H1 (cell line): ENCODE data around the gene TEAD2. TPM values are rescaled to one million over a fixed set of nuclear protein-coding genes. Genes with fewer than 3 reads are reported as not detected.

ENCODE experiments used
- CTCF ChIA-PET: fragments of 300-600 bp; sonication (Branson Sonifier 250); formaldehyde crosslinking; loops from one replicate; lab custom pipeline; 2021; ENCODE audit not compliant: partially characterized antibody; lab: Charles Lee
- POLR2A ChIA-PET: fragments of 300-600 bp; sonication (Branson Sonifier 250); formaldehyde crosslinking; loops from one replicate; lab custom pipeline; 2021; ENCODE audit warnings: inconsistent platforms; ENCODE audit not compliant: partially characterized antibody; lab: Charles Lee
- DNase-seq, 2 experiments: peaks; one replicate each; pipeline versions ENCODE4 v3.0.0 to v3.0.0-alpha.2; 2010 to 2022; ENCODE audit warnings: low spot score in 2 of 2, low read depth in 1 of 2, mixed read lengths in 1 of 2
- FAIRE-seq: peaks from 2 replicates; lab custom pipeline; 2011; peaks lifted over from hg19 to GRCh38; lab: Jason Lieb, UNC
- H2AFZ ChIP-seq: 2 replicates; pipeline ENCODE4 v1.8.1; 2012; ENCODE audit warnings: low read length, inconsistent platforms
- H2AK5ac ChIP-seq: 2 replicates; pipeline ENCODE4 v1.6.1; 2013; ENCODE audit warnings: low read depth, low read length
- H2BK120ac ChIP-seq: replicated peaks from 2 replicates; pipeline ENCODE3; 2013; ENCODE audit warnings: low read depth, low read length, inconsistent platforms
- H2BK12ac ChIP-seq: 2 replicates; pipeline ENCODE4 v1.6.1; 2013; ENCODE audit warnings: low read depth, low read length
- H2BK15ac ChIP-seq: 2 replicates; pipeline ENCODE4 v1.6.1; 2013; ENCODE audit warnings: low read length
- H2BK20ac ChIP-seq: 2 replicates; pipeline ENCODE4 v1.6.1; 2013; ENCODE audit warnings: low read length
- H2BK5ac ChIP-seq: 2 replicates; pipeline ENCODE4 v1.6.1; 2013; ENCODE audit warnings: low read depth, low read length
- H3K14ac ChIP-seq: 2 replicates; pipeline ENCODE4 v1.6.1; 2013; ENCODE audit warnings: inconsistent platforms; ENCODE audit not compliant: insufficient read length
- H3K18ac ChIP-seq: 2 replicates; pipeline ENCODE4 v1.6.1; 2013; ENCODE audit warnings: low read length; ENCODE audit errors: extremely low read depth
- H3K23ac ChIP-seq: 2 replicates; pipeline ENCODE4 v1.6.1; 2013; ENCODE audit warnings: inconsistent platforms; ENCODE audit not compliant: insufficient read length
- H3K23me2 ChIP-seq: 2 replicates; pipeline ENCODE4 v1.6.1; 2013; ENCODE audit warnings: low read depth, low read length
- H3K27ac ChIP-seq: 2 replicates; pipeline ENCODE4 v1.6.1; 2011; ENCODE audit warnings: low read depth, low read length, inconsistent platforms
- H3K27me3 ChIP-seq, 4 experiments: replicated peaks in 1 of 4; 1 replicate in 1 of 4; 2 replicates in 3 of 4; pipeline versions ENCODE4 v1.6.1 to v1.8.1; 2011 to 2013; ENCODE audit warnings: low read length in 3 of 4, mild to moderate bottlenecking in 3 of 4, inconsistent platforms in 2 of 4, mixed read lengths in 2 of 4, moderate library complexity in 1 of 4; ENCODE audit not compliant: control insufficient read depth in 3 of 4, insufficient read depth in 3 of 4; ENCODE audit errors: extremely low read depth in 1 of 4
- H3K36me3 ChIP-seq, 4 experiments: 2 replicates each; pipeline versions ENCODE4 v1.6.1 to v1.8.1; 2011 to 2013; ENCODE audit warnings: mild to moderate bottlenecking in 4 of 4, low read length in 3 of 4, moderate library complexity in 2 of 4, control low read depth in 1 of 4, inconsistent platforms in 1 of 4; ENCODE audit not compliant: insufficient read depth in 4 of 4, control insufficient read depth in 2 of 4
- H3K4ac ChIP-seq: replicated peaks from 2 replicates; pipeline ENCODE3; 2013; ENCODE audit warnings: low read length, low read depth, mixed read lengths, inconsistent platforms; ENCODE audit not compliant: insufficient read length
- H3K4me1 ChIP-seq, 4 experiments: replicated peaks in 1 of 4; 1 replicate in 1 of 4; 2 replicates in 3 of 4; pipeline versions ENCODE4 v1.6.1 to v1.8.1; 2011 to 2013; ENCODE audit warnings: low read length in 3 of 4, inconsistent platforms in 2 of 4, mixed read lengths in 1 of 4; ENCODE audit not compliant: insufficient read depth in 4 of 4, control insufficient read depth in 3 of 4
- H3K4me2 ChIP-seq, 2 experiments: 2 replicates each; pipeline versions ENCODE4 v1.6.1 to v1.8.1; 2011 to 2013; ENCODE audit warnings: low read depth in 2 of 2, low read length in 2 of 2, control low read depth in 1 of 2, inconsistent platforms in 1 of 2, mild to moderate bottlenecking in 1 of 2; ENCODE audit not compliant: insufficient read depth in 1 of 2
- H3K4me3 ChIP-seq, 4 experiments: fragments of 200-600, 300-600 bp in 1 of 4; sonication (generic), shearing (Covaris generic), sonication (Bioruptor Twin) in 1 of 4; 2 replicates each; pipeline versions ENCODE4 v1.5.1 to v1.8.1; 2011 to 2016; ENCODE audit warnings: low read length in 4 of 4, low read depth in 3 of 4, control low read depth in 2 of 4, inconsistent platforms in 2 of 4, mild to moderate bottlenecking in 2 of 4, mixed read lengths in 1 of 4, moderate library complexity in 1 of 4; ENCODE audit not compliant: insufficient read depth in 2 of 4; ENCODE audit errors: extremely low read depth in 1 of 4
- H3K56ac ChIP-seq: replicated peaks from 2 replicates; pipeline ENCODE3; 2013; ENCODE audit warnings: low read depth, mild to moderate bottlenecking, mixed read lengths, low read length, inconsistent platforms; ENCODE audit not compliant: insufficient read length
- H3K79me1 ChIP-seq: 2 replicates; pipeline ENCODE4 v1.6.1; 2013; ENCODE audit warnings: low read depth, low read length, control low read depth
- H3K79me2 ChIP-seq, 2 experiments: 2 replicates each; pipeline versions ENCODE4 v1.6.1 to v1.8.1; 2012 to 2013; ENCODE audit warnings: low read length in 2 of 2, mild to moderate bottlenecking in 2 of 2, inconsistent platforms in 1 of 2; ENCODE audit not compliant: insufficient read depth in 2 of 2, control insufficient read depth in 1 of 2
- H3K9ac ChIP-seq, 4 experiments: replicated peaks in 1 of 4; 1 replicate in 1 of 4; 2 replicates in 3 of 4; pipeline versions ENCODE4 v1.6.1 to v1.8.1; 2011 to 2013; ENCODE audit warnings: low read depth in 3 of 4, low read length in 3 of 4, control low read depth in 2 of 4, mild to moderate bottlenecking in 2 of 4, moderate library complexity in 2 of 4, inconsistent platforms in 1 of 4; ENCODE audit errors: extremely low read depth in 1 of 4
- H3K9me3 ChIP-seq, 2 experiments: 2 replicates each; pipeline versions ENCODE4 v1.6.1 to v1.8.1; 2012 to 2013; ENCODE audit warnings: mild to moderate bottlenecking in 2 of 2, moderate library complexity in 2 of 2, control low read depth in 1 of 2, inconsistent platforms in 1 of 2, low read depth in 1 of 2, low read length in 1 of 2, mixed read lengths in 1 of 2; ENCODE audit not compliant: insufficient read depth in 2 of 2
- H4K20me1 ChIP-seq, 2 experiments: replicated peaks in 1 of 2; 2 replicates each; pipeline versions ENCODE3 to v1.8.1; 2011 to 2013; ENCODE audit warnings: inconsistent platforms in 2 of 2, low read length in 2 of 2, mild to moderate bottlenecking in 1 of 2; ENCODE audit not compliant: insufficient read depth in 2 of 2, control insufficient read depth in 1 of 2
- H4K5ac ChIP-seq: 2 replicates; pipeline ENCODE4 v1.6.1; 2013; ENCODE audit warnings: low read length, low read depth, mixed read lengths, inconsistent platforms; ENCODE audit not compliant: insufficient read length
- H4K8ac ChIP-seq: 2 replicates; pipeline ENCODE4 v1.8.0; 2013; ENCODE audit warnings: mild to moderate bottlenecking, moderate library complexity, low read length, inconsistent platforms; ENCODE audit not compliant: insufficient read depth; ENCODE audit errors: extremely low read depth
- H4K91ac ChIP-seq: replicated peaks from 2 replicates; pipeline ENCODE3; 2013; ENCODE audit warnings: low read length, mixed read lengths, inconsistent platforms; ENCODE audit not compliant: insufficient read length
- BCL11A ChIP-seq, 2 experiments: IDR thresholded peaks; one replicate each; pipeline ENCODE4 v1.6.1; 2011; ENCODE audit warnings: low read depth in 2 of 2, low read length in 2 of 2, mild to moderate bottlenecking in 2 of 2
- BRCA1 ChIP-seq: IDR thresholded peaks from 2 replicates; pipeline ENCODE4 v1.6.1; 2012; ENCODE audit warnings: low read depth, low read length, improper control_type of control experiment
- CEBPB ChIP-seq: IDR thresholded peaks from 2 replicates; pipeline ENCODE4 v1.6.1; 2012; ENCODE audit warnings: low read depth, low read length
- CHD1 ChIP-seq: IDR thresholded peaks from 2 replicates; pipeline ENCODE4 v1.6.1; 2012; ENCODE audit warnings: low read depth, low read length, improper control_type of control experiment
- EZH2 ChIP-seq: fragments of 200-600 bp; sonication (generic); IDR thresholded peaks from 2 replicates; pipeline ENCODE4 v1.7.1; 2012; ENCODE audit warnings: low read depth, mild to moderate bottlenecking, moderate library complexity, low read length, inconsistent platforms; ENCODE audit not compliant: severe bottlenecking
- JUN ChIP-seq: IDR thresholded peaks from 2 replicates; pipeline ENCODE4 v1.6.1; 2011; ENCODE audit warnings: low read depth, mild to moderate bottlenecking, improper control_type of control experiment, low read length
- KDM5A ChIP-seq: fragments of 200-600 bp; IDR thresholded peaks from 2 replicates; pipeline ENCODE4 v1.7.1; 2012; ENCODE audit warnings: mild to moderate bottlenecking, low read length, inconsistent platforms, mixed read lengths
- MAFK ChIP-seq: IDR thresholded peaks from 2 replicates; pipeline ENCODE4 v1.6.1; 2012; ENCODE audit warnings: low read depth, mild to moderate bottlenecking, improper control_type of control experiment, low read length
- NANOG ChIP-seq: IDR thresholded peaks from 2 replicates; pipeline ENCODE4 v1.6.1; 2011; ENCODE audit warnings: low read length, low read depth, mild to moderate bottlenecking, inconsistent platforms; ENCODE audit not compliant: insufficient read depth, poor library complexity, severe bottlenecking
- PHF8 ChIP-seq: fragments of 200-600 bp; sonication (generic); conservative IDR thresholded peaks from 2 replicates; pipeline ENCODE4 v1.7.1; 2012; ENCODE audit warnings: low read depth, mild to moderate bottlenecking, inconsistent platforms, low read length, moderate library complexity
- SAP30 ChIP-seq: fragments of 300-600 bp; sonication (generic); IDR thresholded peaks from 2 replicates; pipeline ENCODE4 v1.7.1; 2012; ENCODE audit warnings: low read length, moderate library complexity, mild to moderate bottlenecking, inconsistent platforms; ENCODE audit not compliant: insufficient read depth, insufficient replicate concordance
- SP4 ChIP-seq: IDR thresholded peaks from 2 replicates; pipeline ENCODE4 v1.6.1; 2012; ENCODE audit warnings: low read length, inconsistent platforms
- ZNF274 ChIP-seq: IDR thresholded peaks from 2 replicates; pipeline ENCODE4 v1.7.0; 2012; ENCODE audit warnings: low read length, borderline replicate concordance; ENCODE audit errors: extremely low read depth
- WGBS, 2 experiments: shearing (Covaris generic) in 1 of 2; methylation state at CpG; one replicate each; pipeline versions ENCODE4 v1.1.6 to v1.1.7; 2013 to 2015; ENCODE audit warnings: low lambda C conversion rate in 2 of 2, mixed read lengths in 2 of 2, inconsistent platforms in 1 of 2, low coverage in 1 of 2, missing lambda C conversion rate in 1 of 2; ENCODE audit not compliant: insufficient replicate concordance in 2 of 2, insufficient coverage in 1 of 2, insufficient read length in 1 of 2; ENCODE audit errors: extremely low coverage in 1 of 2, missing lambda C conversion rate in 1 of 2; 5-methylcytosine and 5-hydroxymethylcytosine counted together
- polyA plus RNA-seq, 7 experiments: library from polyadenylated mRNA; depleted of rRNA in 3 of 7; stranded (reverse) in 5 of 7; unstranded in 2 of 7; fragments of >200 nt in 5 of 7; fragments of 200-250 nt in 2 of 7; gene quantifications; 1 replicate in 5 of 7; 2 replicates in 1 of 7; 4 replicates in 1 of 7; pipeline versions ENCODE4 v1.2.1 to v1.2.3, GENCODE V29; 2011 to 2013; ENCODE audit warnings: missing spikeins in 2 of 7, mixed read lengths in 2 of 7
- total RNA-seq: library from RNA; stranded (reverse); fragmentation: NEBNext Ultra II Directional; extraction: Animal tissue kit (Norgen Biotek cat#: 25700); gene quantifications from 2 replicates; pipeline ENCODE4 v1.2.1, GENCODE V29; 2021

The TEAD2 gene
- total and polyA plus RNA-seq, 2 of the 8 experiments (the other 6 are each of a cell fraction or from before 2014, with no cell fraction given): 87.6 to 146 TPM

GRCh38 chr19:49343123-49343522 lies 19.1 kb downstream of the TEAD2 start:
- no peaks in the 10 kb centered on the region for H3K9me3 ChIP-seq
- H3K27me3 ChIP-seq: no peaks in the 10 kb centered on the region
- H4K8ac ChIP-seq: no peak overlapping the region; the same call in 1 of the 2 replicates
- no peak overlapping the region for H3K4me3 ChIP-seq
- no peaks in the 10 kb centered on the region for H3K79me2 ChIP-seq
- H4K5ac ChIP-seq: no peak overlapping the region
- H3K9ac ChIP-seq: no peak overlapping the region
- DNase-seq: no peak
- no peak overlapping the region for H2AFZ ChIP-seq
- no peak overlapping the region for H2BK120ac ChIP-seq
- H3K14ac ChIP-seq: no peak overlapping the region
- no peaks in the 10 kb centered on the region; the same call in 1 of the 2 replicates for H3K79me1 ChIP-seq
- no peak overlapping the region for H3K56ac ChIP-seq
- no peak for FAIRE-seq
- peaks cover 9% of the 10 kb centered on the region for H3K23me2 ChIP-seq
- H3K23ac ChIP-seq: no peak overlapping the region
- no peak overlapping the region for H2AK5ac ChIP-seq
- H3K4me1 ChIP-seq: peaks cover 0 to 12% (median 5%) of the 10 kb centered on the region in 4 experiments; a peak in 5 of 7 replicates
- no peak overlapping the region for H3K4me2 ChIP-seq
- 92% methylated on average over 7 of the region's 7 CpGs; no CpG with 5 or more reads in 1 of the 2 experiments for WGBS, 2 experiments
- peaks cover 10 to 28% of the 10 kb centered on the region in 2 experiments for H4K20me1 ChIP-seq
- H3K4ac ChIP-seq: no peak overlapping the region
- no peak overlapping the region for H4K91ac ChIP-seq
- H3K18ac ChIP-seq: no peak overlapping the region
- no peak overlapping the region for H2BK12ac ChIP-seq
- H3K27ac ChIP-seq: no peak overlapping the region
- H2BK20ac ChIP-seq: no peak overlapping the region
- no peak overlapping the region for H2BK5ac ChIP-seq
- no peak overlapping the region for H2BK15ac ChIP-seq
- peaks cover 53 to 72% (median 60%) of the 10 kb centered on the region in 4 experiments for H3K36me3 ChIP-seq
- ChIA-PET CTCF (interaction anchor here (0.6 kb wide), 1 partner anchor 214 kb away, joined by 3 read pairs; no protein-coding TSS in a partner anchor), POLR2A (interaction anchor here (0.6 to 8.9 kb wide), 8 partner anchors 10 to 97 kb away, joined by 3 to 112 read pairs (median 18); partner anchors contain the start of genes DKKL1 and TEAD2)
- TF ChIP-seq CHD1 (no peak), EZH2 (no peak), NANOG (no peak), JUN (no peak), BCL11A (IDR thresholded peaks at IDR 0.05; ENCODE audit: low read depth in 2 of 2, low read length in 2 of 2) (no peak), KDM5A (no peak), ZNF274 (no peak), SP4 (no peak), PHF8 (no peak), BRCA1 (no peak), CEBPB (no peak), SAP30 (no peak), MAFK (no peak)
